ENCODE results near the gene GNAI2. TPM values are rescaled to one million over a fixed set of nuclear protein-coding genes. Genes with fewer than 3 reads are reported as not detected.

Gene GNAI2
- total and polyA plus RNA-seq, 4 donors = 174 to 356 (median 259) TPM

DNA sequence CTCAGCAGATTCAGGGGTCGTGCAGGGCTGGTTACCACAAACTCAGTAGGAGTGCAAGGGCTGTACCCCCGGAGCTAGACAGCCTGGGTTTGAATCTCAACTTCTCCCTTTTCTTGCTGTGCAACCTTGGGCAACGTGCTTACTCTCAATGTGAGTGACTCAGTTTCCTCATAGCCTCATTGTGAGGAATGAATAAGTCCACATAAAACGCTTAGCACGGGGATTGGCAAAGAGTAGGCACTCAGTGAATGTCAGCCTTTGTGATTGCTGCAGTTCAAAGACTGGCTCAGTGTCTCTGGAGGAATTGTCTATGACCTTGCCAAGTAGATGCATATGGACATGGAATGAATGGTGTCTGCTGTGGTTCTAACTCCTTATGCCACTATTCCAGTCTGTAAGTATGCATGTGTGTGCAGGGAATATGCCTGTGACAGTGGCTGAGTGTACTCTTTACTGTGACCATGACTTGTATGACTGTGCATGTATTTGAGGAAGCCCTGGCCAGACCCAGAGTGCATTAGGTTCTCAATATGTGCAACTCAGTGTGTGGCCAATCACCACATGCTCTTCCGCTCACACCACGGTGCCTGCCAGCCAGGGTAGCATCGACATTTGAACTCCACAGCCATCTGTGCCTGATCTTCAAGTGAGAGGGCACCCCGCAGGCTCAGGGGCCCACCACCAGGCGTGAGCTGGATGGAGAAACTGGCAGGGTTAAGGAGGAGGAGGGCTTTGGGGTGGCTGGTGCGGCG, 64.1 kb downstream of the GNAI2 start:
- Histone ChIP-seq H3K27me3 (ENCODE audit: control insufficient read depth in 1 of 2, insufficient read depth in 2 of 2, low read length in 1 of 2) (no peaks in the 10 kb centered on the region), H3K27ac (ENCODE audit: low read depth in 1 of 2, low read length in 2 of 2) (peak overlapping the region; percentile 53 to 59), H3K36me3 (ENCODE audit: control insufficient read depth in 1 of 2, insufficient read depth in 2 of 2, low read length in 1 of 2) (no peaks in the 10 kb centered on the region), H3K4me3 (ENCODE audit: low read length in 2 of 2) (peak overlapping the region in 1 of 2 donors; percentile 39), H3K4me1 (ENCODE audit: control insufficient read depth in 1 of 2, insufficient read depth in 2 of 2, low read length in 2 of 2) (no peaks in the 10 kb centered on the region), H3K9me3 (ENCODE audit: control insufficient read depth, low read length) (no peaks in the 10 kb centered on the region)
- intact Hi-C loops (cut with DNase I) = no loop called here
- DNase-seq (peak in 1 of 2 donors; percentile 71), ATAC-seq (ENCODE audit: low FRiP score) (no peak)
- 38 to 44% methylated on average over 12 of the region's 12 CpGs for WGBS, 2 donors

DNA sequence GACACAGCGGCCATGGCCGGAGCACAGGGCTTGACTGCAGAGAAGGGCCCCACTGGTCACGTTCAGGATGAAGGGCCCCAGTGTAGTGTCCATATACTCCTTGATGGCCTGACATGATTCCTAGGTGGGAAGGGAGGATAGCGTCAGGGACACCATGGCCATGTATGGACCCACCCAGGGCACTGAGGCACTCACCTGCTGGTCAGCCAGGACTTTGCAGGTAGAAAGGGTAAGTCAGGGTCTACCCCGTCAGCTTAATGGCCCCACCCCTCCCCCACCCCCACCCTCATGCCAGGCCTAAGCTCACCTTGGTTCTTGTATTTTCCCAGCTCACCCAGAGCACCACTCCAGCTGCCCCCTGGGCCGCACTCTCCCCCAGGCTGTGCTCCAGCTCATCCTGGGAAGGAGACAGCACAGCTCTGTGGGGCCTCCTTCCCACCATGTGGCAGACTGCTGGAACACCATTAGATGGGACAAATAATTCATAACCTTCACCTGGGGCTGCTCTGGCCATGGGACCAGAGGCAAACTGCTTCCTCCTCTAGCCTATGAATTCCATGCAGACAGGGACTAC, 64.8 kb downstream of the GNAI2 start:
- H3K9me3 ChIP-seq (ENCODE audit: control insufficient read depth, low read length) = no peaks in the 10 kb centered on the region
- intact Hi-C loops (cut with DNase I) = no loop called here
- WGBS, 2 donors = 86% methylated on average over 6 of the region's 6 CpGs
- ATAC-seq (ENCODE audit: low FRiP score) (no peak), DNase-seq (no peak)
- H3K4me3 ChIP-seq (ENCODE audit: low read length in 2 of 2) = no peak overlapping the region
- no peaks in the 10 kb centered on the region for H3K36me3 ChIP-seq (ENCODE audit: control insufficient read depth in 1 of 2, insufficient read depth in 2 of 2, low read length in 1 of 2)
- no peaks in the 10 kb centered on the region for H3K27me3 ChIP-seq (ENCODE audit: control insufficient read depth in 1 of 2, insufficient read depth in 2 of 2, low read length in 1 of 2)
- H3K4me1 ChIP-seq (ENCODE audit: control insufficient read depth in 1 of 2, insufficient read depth in 2 of 2, low read length in 2 of 2) = no peaks in the 10 kb centered on the region
- no peak overlapping the region for H3K27ac ChIP-seq (ENCODE audit: low read depth in 1 of 2, low read length in 2 of 2)

DNA sequence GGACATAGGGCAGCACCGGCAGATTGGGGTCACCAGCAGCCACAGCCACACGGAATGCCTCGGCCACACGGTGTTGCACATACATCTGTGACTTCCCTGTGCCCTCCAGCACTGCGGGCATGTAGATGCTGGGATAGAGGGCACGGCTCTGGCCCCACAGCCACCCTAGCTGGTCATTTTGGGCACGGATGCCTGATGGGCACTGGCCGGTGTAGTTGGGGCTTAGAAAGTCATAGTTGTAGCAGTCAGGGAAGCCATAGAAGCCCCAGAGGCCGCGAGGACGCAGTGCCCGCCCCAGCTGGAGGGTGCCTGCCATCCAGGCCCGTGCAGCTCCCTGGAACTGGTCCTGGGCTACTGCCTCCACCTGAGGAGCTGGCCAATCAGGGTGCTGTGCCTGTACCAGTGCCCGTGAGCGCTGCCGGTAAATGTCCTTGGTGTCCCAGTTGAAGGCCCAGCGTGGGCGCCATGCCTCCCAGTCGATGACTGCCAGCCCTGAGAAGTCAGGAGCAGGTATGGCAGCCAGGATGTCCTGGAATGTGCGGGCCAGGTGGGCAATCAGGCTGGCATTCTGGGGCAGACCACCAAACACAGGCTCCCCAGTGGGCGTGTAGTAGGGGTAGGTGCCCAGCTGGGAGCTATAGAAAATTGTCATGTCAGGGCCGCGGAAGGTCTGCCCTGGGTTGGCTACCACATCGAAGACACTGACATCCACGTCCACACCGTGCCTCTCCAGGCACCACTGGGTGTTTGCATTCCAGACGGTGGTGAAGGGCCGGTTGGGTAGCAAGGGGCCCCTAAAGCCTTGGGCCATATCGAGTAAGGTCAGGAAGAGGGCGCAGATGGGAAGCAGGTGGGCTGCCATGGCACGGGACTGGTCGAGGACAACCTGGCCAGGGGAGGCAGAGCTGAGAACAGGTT, 66.3 kb downstream of the GNAI2 start:
- peak in 1 of 2 donors; percentile 48 for DNase-seq
- H3K4me1 ChIP-seq (ENCODE audit: control insufficient read depth in 1 of 2, insufficient read depth in 2 of 2, low read length in 2 of 2) = no peaks in the 10 kb centered on the region

DNA sequence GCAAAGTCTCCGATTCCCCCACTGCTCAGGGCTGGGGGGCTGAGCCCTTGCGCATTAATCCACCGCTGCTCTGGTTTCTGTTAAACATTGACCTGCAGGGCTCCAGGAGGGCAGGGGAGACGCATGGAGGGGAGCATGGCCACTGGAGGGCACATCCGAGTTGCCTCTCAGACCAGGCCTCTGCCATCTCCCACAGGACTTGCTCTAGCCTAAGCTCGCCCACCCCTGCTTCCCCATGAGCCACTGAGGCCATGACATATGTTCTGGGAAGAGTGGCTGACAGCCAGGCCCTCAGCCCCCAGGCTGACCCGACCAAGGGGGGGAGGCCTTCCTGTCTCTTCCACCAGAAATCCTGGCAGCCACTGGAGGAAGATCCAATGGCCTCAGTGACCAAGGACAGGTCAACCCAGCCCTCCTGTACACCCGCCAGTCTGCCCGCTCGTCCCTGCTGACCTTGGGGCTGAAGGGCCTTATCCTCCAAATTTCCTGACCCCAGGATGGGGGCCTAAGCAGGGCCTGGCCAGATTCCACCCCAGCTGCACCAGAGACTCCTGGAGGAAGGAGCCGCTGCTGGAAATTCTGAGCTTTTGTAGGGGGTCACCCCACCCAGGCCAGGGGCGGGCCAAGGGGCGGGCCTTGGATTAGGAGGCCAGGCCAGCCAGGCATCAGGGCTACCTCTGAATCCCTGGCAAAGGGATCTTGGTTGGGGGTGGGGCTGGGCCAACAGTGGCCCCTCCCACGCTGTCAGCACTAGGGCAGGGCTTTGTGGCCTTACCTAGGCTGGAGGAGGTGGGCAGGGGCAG, 67.2 kb downstream of the GNAI2 start, which contains the start of gene HYAL1:
Gene HYAL1, minus strand, starts transcription at position 562 of the 803 bp plus-strand sequence. CDS start 618 bp downstream, outside the sequence.
- ATAC-seq (ENCODE audit: low FRiP score) (peak; percentile 28), DNase-seq (peak; percentile 57 to 83)
- H3K4me1 ChIP-seq (ENCODE audit: control insufficient read depth in 1 of 2, insufficient read depth in 2 of 2, low read length in 2 of 2) = no peaks in the 10 kb centered on the region
- no peak within 1 kb of the TSS for H3K27ac ChIP-seq (ENCODE audit: low read depth in 1 of 2, low read length in 2 of 2)
- WGBS, 2 donors = 68 to 71% methylated on average over 14 of the region's 14 CpGs
- intact Hi-C loops (cut with DNase I) = no loop called here
- no peaks in the 10 kb centered on the region for H3K36me3 ChIP-seq (ENCODE audit: control insufficient read depth in 1 of 2, insufficient read depth in 2 of 2, low read length in 1 of 2)
- H3K9me3 ChIP-seq (ENCODE audit: control insufficient read depth, low read length) = no peaks in the 10 kb centered on the region
- no peak within 1 kb of the TSS for H3K4me3 ChIP-seq (ENCODE audit: low read length in 2 of 2)
- no peaks in the 10 kb centered on the region for H3K27me3 ChIP-seq (ENCODE audit: control insufficient read depth in 1 of 2, insufficient read depth in 2 of 2, low read length in 1 of 2)

More for the DNA sequence above, 66.3 kb downstream of the GNAI2 start:
- H3K36me3 ChIP-seq (ENCODE audit: control insufficient read depth in 1 of 2, insufficient read depth in 2 of 2, low read length in 1 of 2) = no peaks in the 10 kb centered on the region
- intact Hi-C loops (cut with DNase I) = no loop called here
- no peak overlapping the region for H3K27ac ChIP-seq (ENCODE audit: low read depth in 1 of 2, low read length in 2 of 2)
- no peaks in the 10 kb centered on the region for H3K9me3 ChIP-seq (ENCODE audit: control insufficient read depth, low read length)
- no peak overlapping the region for H3K4me3 ChIP-seq (ENCODE audit: low read length in 2 of 2)
- ATAC-seq (ENCODE audit: low FRiP score) = no peak
- 86 to 89% methylated on average over 32 of the region's 32 CpGs for WGBS, 2 donors
- H3K27me3 ChIP-seq (ENCODE audit: control insufficient read depth in 1 of 2, insufficient read depth in 2 of 2, low read length in 1 of 2) = no peaks in the 10 kb centered on the region

DNA sequence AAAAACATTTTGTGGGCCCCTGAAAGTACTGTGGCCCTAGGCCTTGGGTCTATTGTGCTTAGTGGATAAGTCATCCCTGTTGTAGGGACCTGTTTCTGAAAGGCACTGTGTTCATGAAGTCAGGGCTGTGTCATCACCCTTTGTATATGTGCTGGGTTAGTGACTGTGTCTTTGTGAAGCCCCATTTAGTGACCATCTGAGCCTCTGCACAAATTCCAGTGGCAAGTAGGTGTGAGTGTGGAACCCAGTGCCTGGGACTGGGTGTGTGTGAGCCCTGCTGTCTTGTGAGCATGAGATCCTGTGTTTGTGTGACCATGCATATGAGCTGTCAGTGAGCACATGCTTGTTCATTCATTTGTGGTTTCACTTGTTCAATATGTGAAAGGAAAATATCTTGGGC, 68.6 kb downstream of the GNAI2 start:
- no peaks in the 10 kb centered on the region for H3K4me1 ChIP-seq (ENCODE audit: control insufficient read depth in 1 of 2, insufficient read depth in 2 of 2, low read length in 2 of 2)
- H3K4me3 ChIP-seq (ENCODE audit: low read length in 2 of 2) = no peak overlapping the region
- H3K36me3 ChIP-seq (ENCODE audit: control insufficient read depth in 1 of 2, insufficient read depth in 2 of 2, low read length in 1 of 2) = no peaks in the 10 kb centered on the region
- DNase-seq (no peak), ATAC-seq (ENCODE audit: low FRiP score) (no peak)
- H3K9me3 ChIP-seq (ENCODE audit: control insufficient read depth, low read length) = no peaks in the 10 kb centered on the region
- no peaks in the 10 kb centered on the region for H3K27me3 ChIP-seq (ENCODE audit: control insufficient read depth in 1 of 2, insufficient read depth in 2 of 2, low read length in 1 of 2)
- H3K27ac ChIP-seq (ENCODE audit: low read depth in 1 of 2, low read length in 2 of 2) = no peak overlapping the region
- intact Hi-C loops (cut with DNase I) = no loop called here

Small RNA genes lying within 50 kb of the gene (microRNA-seq; reads per million reads assigned to microRNA genes)
- 0 reads per million in 2 donors for gene MIR5787

Other genes starting within 250 kb of the GNAI2 start
- gene RBM5, start 147.3 kb upstream of the GNAI2 start, total RNA-seq = 100 to 1,000 TPM; 151 to 222 TPM
- 100 to 1,000 TPM in 1 of 2 donors, 10 to 100 TPM in 1; 21.0 to 164 TPM for gene RBM5, start 147.3 kb upstream of the GNAI2 start, polyA plus RNA-seq
- gene SEMA3F, start 80.9 kb upstream of the GNAI2 start, total RNA-seq = 10 to 100 TPM; 39.2 to 40.3 TPM
- 10 to 100 TPM; 10.3 to 17.4 TPM for gene SEMA3F, start 80.9 kb upstream of the GNAI2 start, polyA plus RNA-seq
- gene GNAT1, start 44.6 kb upstream of the GNAI2 start, total RNA-seq = not detected
- not detected for gene GNAT1, start 44.6 kb upstream of the GNAI2 start, polyA plus RNA-seq
- 1 to 10 TPM in 1 of 2 donors, under 1 TPM in 1; 0.19 to 1.4 TPM for gene SLC38A3, start 30.9 kb upstream of the GNAI2 start, total RNA-seq
- gene SLC38A3, start 30.9 kb upstream of the GNAI2 start, polyA plus RNA-seq = under 1 TPM in 1 of 2 donors, not detected in 1; 0.56 TPM
- gene SEMA3B, start 32.9 kb downstream of the GNAI2 start, total RNA-seq = 10 to 100 TPM; 26.0 to 57.4 TPM
- gene SEMA3B, start 32.9 kb downstream of the GNAI2 start, polyA plus RNA-seq = 10 to 100 TPM; 23.3 to 69.5 TPM
- under 1 TPM in 1 of 2 donors, not detected in 1; 0.51 TPM for gene LSMEM2, start 42.9 kb downstream of the GNAI2 start, total RNA-seq
- gene LSMEM2, start 42.9 kb downstream of the GNAI2 start, polyA plus RNA-seq = 1 to 10 TPM in 1 of 2 donors, not detected in 1; 1.3 TPM
- 10 to 100 TPM; 46.8 to 58.8 TPM for gene IFRD2, start 56.2 kb downstream of the GNAI2 start, total RNA-seq
- gene IFRD2, start 56.2 kb downstream of the GNAI2 start, polyA plus RNA-seq = 10 to 100 TPM; 34.6 to 47.1 TPM
- 1 to 10 TPM; 2.2 to 2.9 TPM for gene HYAL3, start 63.2 kb downstream of the GNAI2 start, total RNA-seq
- 1 to 10 TPM in 1 of 2 donors, under 1 TPM in 1; 0.63 to 5.1 TPM for gene HYAL3, start 63.2 kb downstream of the GNAI2 start, polyA plus RNA-seq
- 10 to 100 TPM; 10.3 to 13.3 TPM for gene NAA80, start 63.2 kb downstream of the GNAI2 start, total RNA-seq
- gene NAA80, start 63.2 kb downstream of the GNAI2 start, polyA plus RNA-seq = 10 to 100 TPM in 1 of 2 donors, 1 to 10 TPM in 1; 2.8 to 16.9 TPM
- 1 to 10 TPM; 6.9 to 9.3 TPM for gene HYAL1, start 67.4 kb downstream of the GNAI2 start, total RNA-seq
- 1 to 10 TPM; 1.6 TPM for gene HYAL1, start 67.4 kb downstream of the GNAI2 start, polyA plus RNA-seq
- 10 to 100 TPM; 52.6 to 71.2 TPM for gene HYAL2, start 86.5 kb downstream of the GNAI2 start, total RNA-seq
- gene HYAL2, start 86.5 kb downstream of the GNAI2 start, polyA plus RNA-seq = 10 to 100 TPM in 1 of 2 donors, 1 to 10 TPM in 1; 5.6 to 25.3 TPM
- gene TUSC2, start 92.0 kb downstream of the GNAI2 start, total RNA-seq = 10 to 100 TPM; 18.9 to 22.6 TPM
- gene TUSC2, start 92.0 kb downstream of the GNAI2 start, polyA plus RNA-seq = 10 to 100 TPM; 28.5 to 33.2 TPM
- 10 to 100 TPM; 41.6 to 43.2 TPM for gene RASSF1, start 104.6 kb downstream of the GNAI2 start, total RNA-seq
- gene RASSF1, start 104.6 kb downstream of the GNAI2 start, polyA plus RNA-seq = 10 to 100 TPM; 33.6 to 42.3 TPM
- under 1 TPM; 0.68 to 0.96 TPM for gene ZMYND10, start 109.5 kb downstream of the GNAI2 start, total RNA-seq
- gene ZMYND10, start 109.5 kb downstream of the GNAI2 start, polyA plus RNA-seq = 1 to 10 TPM in 1 of 2 donors, under 1 TPM in 1; 0.13 to 3.5 TPM
- 10 to 100 TPM; 11.9 to 21.4 TPM for gene NPRL2, start 114.6 kb downstream of the GNAI2 start, total RNA-seq
- 10 to 100 TPM; 17.3 to 41.9 TPM for gene NPRL2, start 114.6 kb downstream of the GNAI2 start, polyA plus RNA-seq
- 10 to 100 TPM in 1 of 2 donors, 1 to 10 TPM in 1; 7.9 to 12.2 TPM for gene CYB561D2, start 114.7 kb downstream of the GNAI2 start, total RNA-seq
- gene CYB561D2, start 114.7 kb downstream of the GNAI2 start, polyA plus RNA-seq = 10 to 100 TPM in 1 of 2 donors, 1 to 10 TPM in 1; 6.8 to 14.4 TPM
- gene TMEM115, start 123.3 kb downstream of the GNAI2 start, total RNA-seq = 10 to 100 TPM; 27.8 to 32.9 TPM
- gene TMEM115, start 123.3 kb downstream of the GNAI2 start, polyA plus RNA-seq = 10 to 100 TPM; 10.3 to 31.8 TPM